Hair follicular keratinocyte (primary cell): ENCODE results near the gene DLD. TPM values are rescaled to one million over a fixed set of nuclear protein-coding genes. Genes with fewer than 3 reads are reported as not detected.

ENCODE experiments used
- total RNA-seq: library from RNA; depleted of rRNA; stranded (reverse); fragments of >200 nt; gene quantifications from 2 replicates; pipeline ENCODE4 v1.2.3, GENCODE V29; 2015

The DLD gene
- total RNA-seq: 43.9 and 65.6 TPM in 2 replicates

GRCh38 chr7:107890962-107891635 lies at the start of gene DLD:
Gene DLD, plus strand, starts transcription at chr7:107891183. Its CDS starts 68 bp downstream, at chr7:107891251.

Other genes with a start within 250 kb of the DLD start
- gene SLC26A4, start 230.4 kb upstream of the DLD start, total RNA-seq: 0.08 and 0.62 TPM in 2 replicates
- 18.7 and 23.7 TPM in 2 replicates for gene CBLL1, start 147.0 kb upstream of the DLD start, total RNA-seq
- not detected in 2 replicates for gene SLC26A3, start 88.0 kb upstream of the DLD start, total RNA-seq
- gene LAMB1, start 112.0 kb downstream of the DLD start, total RNA-seq: 94.8 and 143 TPM in 2 replicates
- 0.23 TPM in 1 of 2 replicates, not detected in the other for gene LAMB4, start 239.2 kb downstream of the DLD start, total RNA-seq